Naive B cell (primary cell): ENCODE measurements around the gene CPHXL. TPM values are rescaled to one million over a fixed set of nuclear protein-coding genes. Genes with fewer than 3 reads are reported as not detected.

Experiments
- ATAC-seq, 2 donors: fragments of 150-1000 bp; cut with Tn5 transposase; 2 replicates each; pipeline ENCODE4 v1.10.0; 2021; ENCODE audit warnings: low read depth in 2 of 2, mild to moderate bottlenecking in 2 of 2, moderate library complexity in 2 of 2
- DNase-seq: peaks from one replicate; pipeline ENCODE4 v3.0.0; 2022
- H3K27ac Mint-ChIP-seq, 6 donors: one replicate each; pipeline ENCODE4 v1.8.0; 2020 to 2022; ENCODE audit warnings: mild to moderate bottlenecking in 6 of 6, mixed read lengths in 6 of 6, moderate library complexity in 5 of 6, inconsistent platforms in 2 of 6
- H3K27me3 Mint-ChIP-seq, 3 donors: one replicate each; pipeline ENCODE4 v1.8.0; 2021 to 2022; ENCODE audit warnings: mixed read lengths in 3 of 3, mild to moderate bottlenecking in 1 of 3
- H3K36me3 Mint-ChIP-seq, 2 donors: one replicate each; pipeline ENCODE4 v1.8.0; 2020 to 2022; ENCODE audit warnings: mixed read lengths in 2 of 2, inconsistent platforms in 1 of 2, mild to moderate bottlenecking in 1 of 2
- H3K4me1 Mint-ChIP-seq, 3 donors: one replicate each; pipeline ENCODE4 v1.8.0; 2020 to 2022; ENCODE audit warnings: mixed read lengths in 3 of 3, inconsistent platforms in 1 of 3, mild to moderate bottlenecking in 1 of 3, moderate library complexity in 1 of 3
- H3K4me3 Mint-ChIP-seq, 8 donors: one replicate each; pipeline ENCODE4 v1.8.0; 2020 to 2022; ENCODE audit warnings: mild to moderate bottlenecking in 8 of 8, mixed read lengths in 8 of 8, moderate library complexity in 8 of 8, inconsistent platforms in 2 of 8
- H3K9me3 Mint-ChIP-seq, 7 donors: one replicate each; pipeline ENCODE4 v1.8.0; 2020 to 2022; ENCODE audit warnings: mixed read lengths in 7 of 7, mild to moderate bottlenecking in 5 of 7, inconsistent platforms in 2 of 7, moderate library complexity in 1 of 7
- polyA plus RNA-seq, 6 donors: library from polyadenylated mRNA; unstranded; fragments of 300-500 nt; fragmentation: Illumina TruSeq; gene quantifications; one replicate each; pipeline ENCODE4 v1.2.3, GENCODE V29; 2021; ENCODE audit warnings: low read depth in 6 of 6

CPHXL gene
- polyA plus RNA-seq, 6 donors from 2014 or later, result not detected

DNA sequence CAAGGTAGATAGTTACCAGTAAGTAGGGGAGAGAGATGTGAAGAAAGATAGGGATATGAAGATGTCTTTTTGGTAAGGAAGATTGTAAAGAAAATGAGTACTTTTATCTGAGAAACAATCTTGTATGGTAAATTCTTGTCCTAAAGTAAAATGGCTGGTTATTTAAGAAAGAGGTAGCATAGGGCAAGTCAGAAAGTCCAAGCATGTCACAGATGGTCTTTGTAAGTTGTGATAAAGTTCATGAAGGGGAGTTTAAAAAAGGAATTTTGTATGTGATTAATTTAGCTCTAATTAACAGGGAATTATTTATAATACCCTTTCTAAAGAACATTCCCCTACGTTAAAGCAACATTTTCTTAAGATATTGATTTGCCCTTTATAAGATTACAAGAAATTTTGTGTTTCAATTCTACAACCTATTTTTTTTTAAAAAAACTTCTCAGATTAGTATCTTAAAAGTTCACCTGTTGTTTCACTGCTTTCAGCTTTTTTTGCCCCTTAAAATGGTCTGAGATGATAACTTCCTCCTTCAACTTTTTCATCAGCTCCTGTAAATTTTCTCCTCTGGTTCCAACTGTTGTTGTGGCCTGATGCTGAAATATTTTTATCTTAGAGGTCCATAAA lies 16.2 kb upstream of the CPHXL start:
- DNase-seq (no peak), ATAC-seq (no peak)
- peaks cover 4 to 27% (median 19%) of the 10 kb centered on the region in 3 donors for H3K27me3 Mint-ChIP-seq
- H3K4me3 Mint-ChIP-seq, result no peak overlapping the region
- H3K4me1 Mint-ChIP-seq, result no peaks in the 10 kb centered on the region
- peaks cover 0 to 8% of the 10 kb centered on the region in 2 donors for H3K36me3 Mint-ChIP-seq
- H3K9me3 Mint-ChIP-seq, result peaks cover 0 to 31% (median 12%) of the 10 kb centered on the region in 7 donors
- H3K27ac Mint-ChIP-seq, result peak overlapping the region in 1 of 6 donors; percentile 27

GRCh38 chr16:75733305-75734211 lies 7.3 kb upstream of the CPHXL start:
- peaks cover 0 to 4% (median 0%) of the 10 kb centered on the region in 7 donors for H3K9me3 Mint-ChIP-seq
- peak overlapping the region in 1 of 8 donors; percentile 55 for H3K4me3 Mint-ChIP-seq
- peaks cover 0 to 5% (median 0%) of the 10 kb centered on the region in 3 donors for H3K4me1 Mint-ChIP-seq
- DNase-seq (no peak), ATAC-seq (no peak)
- no peak overlapping the region for H3K27ac Mint-ChIP-seq
- no peaks in the 10 kb centered on the region for H3K36me3 Mint-ChIP-seq
- no peaks in the 10 kb centered on the region for H3K27me3 Mint-ChIP-seq

DNA sequence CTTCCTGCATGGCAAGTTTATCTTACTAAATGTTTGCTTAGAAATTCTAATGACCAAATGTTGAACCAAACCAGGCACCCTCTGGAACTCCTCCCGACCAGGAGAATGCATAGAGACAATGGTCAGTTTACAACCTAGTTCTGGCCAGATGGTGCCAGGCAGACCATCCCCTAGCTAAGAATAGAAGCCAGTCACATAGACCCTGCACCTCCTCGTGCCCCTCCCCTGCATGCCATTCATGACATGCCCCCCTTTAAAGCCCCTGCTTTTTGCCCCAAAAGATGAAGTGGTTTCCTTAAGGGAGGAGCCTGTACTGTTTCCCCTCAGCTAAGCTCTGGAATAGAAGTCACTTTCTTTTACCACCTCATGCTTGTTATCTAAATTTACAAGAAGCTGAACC lies 6.6 kb upstream of the CPHXL start:
- Mint-ChIP-seq H3K4me3 (no peak overlapping the region), H3K36me3 (no peaks in the 10 kb centered on the region), H3K9me3 (peaks cover 0 to under 1% (median 0%) of the 10 kb centered on the region in 7 donors), H3K27me3 (no peaks in the 10 kb centered on the region), H3K4me1 (peaks cover 0 to 5% (median 0%) of the 10 kb centered on the region in 3 donors), H3K27ac (no peak overlapping the region)
- ATAC-seq (no peak), DNase-seq (no peak)

- H3K27me3 Mint-ChIP-seq, result peaks cover 0 to 3% (median 0%) of the 10 kb centered on the region in 3 donors
- peaks cover 0 to 11% (median 2%) of the 10 kb centered on the region in 7 donors for H3K9me3 Mint-ChIP-seq
- H3K36me3 Mint-ChIP-seq, result no peaks in the 10 kb centered on the region
- H3K27ac Mint-ChIP-seq, result no peak overlapping the region
- DNase-seq, result no peak
- H3K4me3 Mint-ChIP-seq, result no peak overlapping the region
- no peaks in the 10 kb centered on the region for H3K4me1 Mint-ChIP-seq
- no peak for ATAC-seq
These were observed 931 bp upstream of the CPHXL start for GRCh38 chr16:75727221-75727620.

GRCh38 chr16:75718452-75718851 lies 7.8 kb downstream of the CPHXL start:
- Mint-ChIP-seq H3K27me3 (peaks cover 14 to 61% (median 34%) of the 10 kb centered on the region in 3 donors), H3K27ac (no peak overlapping the region), H3K9me3 (peaks cover 3 to 18% (median 6%) of the 10 kb centered on the region in 7 donors), H3K36me3 (peaks cover 7 to 16% of the 10 kb centered on the region in 2 donors), H3K4me1 (no peaks in the 10 kb centered on the region), H3K4me3 (no peak overlapping the region)
- ATAC-seq (no peak), DNase-seq (no peak)

DNA sequence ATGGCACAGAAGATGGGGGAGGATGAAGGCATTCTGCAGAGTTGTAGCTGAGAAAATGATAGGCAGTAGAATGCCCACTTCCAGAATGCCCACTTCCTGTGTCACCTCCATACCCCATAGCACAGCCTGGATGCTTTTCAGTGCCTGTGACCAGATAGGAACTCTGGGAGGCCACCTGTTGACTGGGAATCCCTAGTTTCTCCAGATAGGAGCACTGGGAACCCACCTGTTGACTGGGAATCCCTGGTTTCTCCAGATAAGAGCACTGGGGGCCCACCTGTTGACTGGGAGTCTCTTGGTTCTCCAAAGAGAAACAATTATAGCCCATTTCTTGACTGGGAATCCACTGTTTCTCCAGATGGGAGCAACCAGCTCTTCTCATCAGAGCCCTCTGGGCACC lies 11.6 kb downstream of the CPHXL start:
- Mint-ChIP-seq H3K27ac (no peak overlapping the region), H3K27me3 (peaks cover 17 to 55% (median 34%) of the 10 kb centered on the region in 3 donors), H3K9me3 (peaks cover 5 to 31% (median 27%) of the 10 kb centered on the region in 7 donors), H3K4me1 (no peaks in the 10 kb centered on the region), H3K36me3 (peaks cover 12 to 16% of the 10 kb centered on the region in 2 donors), H3K4me3 (no peak overlapping the region)
- ATAC-seq, result no peak
- no peak for DNase-seq

- H3K4me1 Mint-ChIP-seq, result no peaks in the 10 kb centered on the region
These were observed 15.9 kb downstream of the CPHXL start for GRCh38 chr16:75710344-75710743.

GRCh38 chr16:75703306-75703705 lies 23.0 kb downstream of the CPHXL start:
- DNase-seq, result no peak
- Mint-ChIP-seq H3K27ac (no peak overlapping the region), H3K4me3 (no peak overlapping the region), H3K4me1 (no peaks in the 10 kb centered on the region), H3K27me3 (peaks cover 5 to 10% (median 9%) of the 10 kb centered on the region in 3 donors), H3K36me3 (no peaks in the 10 kb centered on the region), H3K9me3 (peaks cover 0 to 3% (median 0%) of the 10 kb centered on the region in 7 donors)
- no peak for ATAC-seq

More at GRCh38 chr16:75710344-75710743, 15.9 kb downstream of the CPHXL start:
- DNase-seq, result no peak
- Mint-ChIP-seq H3K27ac (no peak overlapping the region), H3K4me3 (no peak overlapping the region), H3K27me3 (peaks cover 15 to 31% (median 16%) of the 10 kb centered on the region in 3 donors), H3K9me3 (peaks cover 0 to 43% (median 29%) of the 10 kb centered on the region in 7 donors), H3K36me3 (peaks cover 5 to 8% of the 10 kb centered on the region in 2 donors)
- no peak for ATAC-seq

DNA sequence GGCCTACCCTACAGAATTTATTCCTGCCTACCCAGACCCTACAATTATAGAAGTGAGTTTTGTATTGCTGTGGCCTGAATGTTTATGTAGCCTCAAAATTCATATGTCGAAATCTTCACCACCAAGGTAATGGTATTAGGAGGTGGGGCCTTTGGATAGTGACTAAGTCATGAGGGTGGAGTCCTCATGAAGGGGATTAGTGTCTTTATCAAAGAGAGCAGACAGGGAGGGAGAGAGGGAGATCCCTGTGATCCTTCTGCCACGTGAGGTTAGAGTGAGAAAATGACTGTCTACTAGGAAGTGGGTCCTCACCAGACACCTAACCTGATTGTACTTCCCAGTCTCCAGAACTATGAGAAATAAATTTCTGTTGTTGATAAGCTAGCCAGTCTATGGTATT lies 24.0 kb downstream of the CPHXL start:
- Mint-ChIP-seq H3K36me3 (no peaks in the 10 kb centered on the region), H3K27ac (peak overlapping the region in 1 of 6 donors; percentile 56), H3K4me3 (no peak overlapping the region), H3K9me3 (peaks cover 0 to 2% (median 0%) of the 10 kb centered on the region in 7 donors), H3K4me1 (no peaks in the 10 kb centered on the region), H3K27me3 (peaks cover 5 to 9% (median 9%) of the 10 kb centered on the region in 3 donors)
- no peak for ATAC-seq
- no peak for DNase-seq

DNA sequence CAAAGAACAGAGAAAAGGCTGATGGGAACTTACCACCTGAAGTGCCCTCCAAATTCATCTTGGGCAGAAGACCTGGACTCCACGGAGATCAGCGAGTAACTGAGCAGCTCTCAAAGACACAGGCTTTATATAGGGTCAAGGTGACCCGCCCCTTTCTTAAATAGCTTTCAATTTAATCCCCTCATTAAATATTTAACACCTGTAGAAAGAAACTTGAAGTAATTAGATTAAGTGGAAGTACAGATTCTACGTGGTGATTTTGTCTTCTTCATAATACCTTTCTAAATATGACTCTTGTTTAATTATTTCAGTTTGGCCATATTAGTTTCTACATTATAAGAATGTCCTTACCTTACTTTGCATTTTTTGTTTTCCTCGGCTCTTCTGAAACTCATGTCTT lies 24.9 kb downstream of the CPHXL start, which contains the start of gene DUXB:
TSS of gene DUXB (minus strand) at position 101 of the 400 bp plus-strand sequence. CDS start at position 58, 43 bp downstream.
- H3K36me3 Mint-ChIP-seq, result no peaks in the 10 kb centered on the region
- ATAC-seq (no peak), DNase-seq (no peak)
- H3K27me3 Mint-ChIP-seq, result peaks cover 3 to 9% (median 5%) of the 10 kb centered on the region in 3 donors
- no peaks in the 10 kb centered on the region for H3K9me3 Mint-ChIP-seq
- peak within 1 kb of the TSS in 1 of 6 donors; percentile 56 for H3K27ac Mint-ChIP-seq
- no peaks in the 10 kb centered on the region for H3K4me1 Mint-ChIP-seq
- H3K4me3 Mint-ChIP-seq, result no peak within 1 kb of the TSS

DNA sequence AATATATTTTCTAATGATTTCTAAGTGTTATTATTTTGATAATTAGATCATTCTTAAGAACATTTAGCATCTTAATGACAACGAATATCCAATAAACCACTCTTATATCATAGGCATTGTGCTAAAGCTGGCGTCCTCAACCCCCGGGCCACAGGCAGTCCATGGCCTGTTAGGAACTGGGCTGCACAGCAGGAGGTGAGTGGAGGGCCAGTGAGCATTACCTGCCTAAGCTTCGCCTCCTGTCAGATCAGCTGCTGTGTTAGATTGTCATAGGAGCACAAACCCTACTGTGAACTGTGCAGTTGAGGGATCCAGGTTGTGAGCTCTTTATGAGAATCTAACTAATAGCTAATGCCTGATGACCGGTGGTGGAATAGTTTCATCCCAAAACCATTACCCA lies 28.7 kb downstream of the CPHXL start:
- Mint-ChIP-seq H3K27me3 (no peaks in the 10 kb centered on the region), H3K9me3 (peaks cover 0 to 4% (median 0%) of the 10 kb centered on the region in 7 donors), H3K4me3 (no peak overlapping the region), H3K27ac (no peak overlapping the region), H3K4me1 (no peaks in the 10 kb centered on the region), H3K36me3 (no peaks in the 10 kb centered on the region)
- ATAC-seq (no peak), DNase-seq (no peak)

DNA sequence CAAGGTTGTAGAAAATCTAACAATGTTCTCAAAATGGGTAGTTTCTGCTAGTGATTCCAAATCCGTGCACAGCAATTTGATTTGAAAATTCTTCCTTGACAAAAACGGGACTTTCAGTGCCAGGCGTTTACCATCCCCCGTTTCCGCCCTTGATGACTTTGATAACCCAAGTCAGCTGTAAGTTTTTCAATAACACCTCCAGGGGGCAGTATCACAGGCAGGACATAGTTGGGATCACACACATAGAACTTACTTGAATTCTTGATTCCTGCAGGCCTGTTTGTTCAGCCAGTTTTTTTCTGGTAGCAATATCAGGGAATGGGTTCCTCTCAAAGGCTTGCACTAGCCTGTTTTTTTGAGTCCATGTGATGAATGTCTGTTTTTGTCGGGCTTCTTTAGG lies 30.6 kb downstream of the CPHXL start:
- H3K4me1 Mint-ChIP-seq, result no peaks in the 10 kb centered on the region
- H3K9me3 Mint-ChIP-seq, result peaks cover 0 to 4% (median 0%) of the 10 kb centered on the region in 7 donors
- ATAC-seq (no peak), DNase-seq (no peak)
- no peak overlapping the region for H3K27ac Mint-ChIP-seq
- H3K36me3 Mint-ChIP-seq, result no peaks in the 10 kb centered on the region
- H3K4me3 Mint-ChIP-seq, result no peak overlapping the region
- no peaks in the 10 kb centered on the region for H3K27me3 Mint-ChIP-seq

- Mint-ChIP-seq H3K27me3 (peaks cover 0 to 10% (median 0%) of the 10 kb centered on the region in 3 donors), H3K4me3 (no peak overlapping the region), H3K9me3 (peaks cover 5 to 11% (median 7%) of the 10 kb centered on the region in 7 donors), H3K36me3 (peaks cover 7 to 11% of the 10 kb centered on the region in 2 donors), H3K27ac (no peak overlapping the region), H3K4me1 (no peaks in the 10 kb centered on the region)
- DNase-seq (no peak), ATAC-seq (no peak)
These were observed 38.9 kb downstream of the CPHXL start for GRCh38 chr16:75687361-75687760.
